ENCODE measurements around the gene PI4KB. TPM values are rescaled to one million over a fixed set of nuclear protein-coding genes. Genes with fewer than 3 reads are reported as not detected.
A peak's percentile ranks its signal among the peaks of the same experiment; 100 is the strongest.

Gene PI4KB
- total and polyA plus RNA-seq, 9 of the 15 experiments (the other 6 are each of a cell fraction or from before 2014, with no cell fraction given): 3.1 to 65.4 (median 45.1) TPM

GRCh38 chr1:151311011-151311410 is 16.2 kb downstream of the PI4KB start (continued):
- TF ChIP-seq PTBP1 (IDR thresholded peaks at IDR 0.05; ENCODE audit: low read depth, low read length) (no peak), TCF7L2 (IDR thresholded peaks at IDR 0.05; ENCODE audit: low read depth, low read length) (no peak), GTF2B (IDR thresholded peaks at IDR 0.05; ENCODE audit: extremely low read depth, insufficient read length) (no peak), HCFC1 (IDR thresholded peaks at IDR 0.05; ENCODE audit: low read depth, low read length) (no peak), ESRRB (CRISPR knock-in tag; IDR thresholded peaks at IDR 0.05; ENCODE audit: borderline replicate concordance) (no peak), FOXA3 (CRISPR knock-in tag; conservative IDR thresholded peaks at IDR 0.05 in 1 of 2, IDR thresholded peaks at IDR 0.05 in 1 of 2) (no peak), LCOR (CRISPR knock-in tag; IDR thresholded peaks at IDR 0.05) (no peak), SRSF3 (IDR thresholded peaks at IDR 0.05; ENCODE audit: insufficient read depth, low read length) (no peak), USF1 (CRISPR knock-in tag; IDR thresholded peaks at IDR 0.05) (peak; percentile 44; the same call in 1 of the 2 replicates), EWSR1 (IDR thresholded peaks at IDR 0.05; ENCODE audit: borderline replicate concordance, low read depth, partially characterized antibody) (no peak), HDAC3 (IDR thresholded peaks at IDR 0.05; ENCODE audit: borderline replicate concordance, partially characterized antibody) (no peak), MGA (IDR thresholded peaks at IDR 0.05) (no peak), WHSC1 (IDR thresholded peaks at IDR 0.05; ENCODE audit: low read length) (no peak), TFAM (CRISPR knock-in tag; conservative IDR thresholded peaks at IDR 0.05) (no peak), NFE2 (IDR thresholded peaks at IDR 0.05; ENCODE audit: low read depth) (peak; percentile 13; the same call in 1 of the 2 replicates), KLF1 (tag; IDR thresholded peaks at IDR 0.05) (no peak), ZNF282 (CRISPR knock-in tag; IDR thresholded peaks at IDR 0.05) (no peak), ZBED1 (IDR thresholded peaks at IDR 0.05) (no peak)
